Lung (tissue), 12 donors: Measurements from ENCODE around the gene TUB. TPM values are rescaled to one million over a fixed set of nuclear protein-coding genes. Genes with fewer than 3 reads are reported as not detected.

ENCODE experiments used
- ATAC-seq: fragments of 200-7000 bp; cut with Tn5 transposase; one replicate; pipeline ENCODE4 v1.9.1; 2020; ENCODE audit warnings: moderate number of reproducible peaks; ENCODE audit not compliant: insufficient read depth, low FRiP score
- DNase-seq, 3 donors: peaks; one replicate each; pipeline ENCODE4 v3.0.0-alpha.2; 2013 to 2017
- H3K27ac ChIP-seq, 2 donors: one replicate each; pipeline ENCODE4 v1.5.1; 2013; ENCODE audit warnings: mild to moderate bottlenecking in 2 of 2, moderate library complexity in 2 of 2, control low read depth in 1 of 2, inconsistent platforms in 1 of 2, low read depth in 1 of 2, low read length in 1 of 2
- H3K27me3 ChIP-seq, 3 donors: one replicate each; pipeline ENCODE4 v1.5.1; 2013; ENCODE audit warnings: low read length in 2 of 3; ENCODE audit not compliant: control insufficient read depth in 3 of 3, insufficient read depth in 3 of 3
- H3K36me3 ChIP-seq, 4 donors: one replicate each; pipeline ENCODE4 v1.5.1; 2013; ENCODE audit warnings: low read length in 4 of 4, mild to moderate bottlenecking in 1 of 4, moderate library complexity in 1 of 4; ENCODE audit not compliant: control insufficient read depth in 4 of 4, insufficient read depth in 4 of 4
- H3K4me1 ChIP-seq, 5 donors: one replicate each; pipeline ENCODE4 v1.5.1; 2013; ENCODE audit warnings: low read length in 5 of 5, mild to moderate bottlenecking in 2 of 5, moderate library complexity in 1 of 5; ENCODE audit not compliant: control insufficient read depth in 5 of 5, insufficient read depth in 5 of 5
- H3K4me3 ChIP-seq: one replicate; pipeline ENCODE4 v1.5.1; 2013; ENCODE audit warnings: mild to moderate bottlenecking, control low read depth, moderate library complexity
- H3K9ac ChIP-seq, 2 donors: one replicate each; pipeline ENCODE4 v1.5.1; 2013; ENCODE audit warnings: low read length in 2 of 2, control low read depth in 1 of 2; ENCODE audit not compliant: insufficient read depth in 1 of 2
- H3K9me3 ChIP-seq, 4 donors: one replicate each; pipeline ENCODE4 v1.5.1; 2013; ENCODE audit warnings: low read length in 3 of 4, mild to moderate bottlenecking in 1 of 4, moderate library complexity in 1 of 4; ENCODE audit not compliant: control insufficient read depth in 4 of 4, insufficient read depth in 3 of 4
- WGBS, 2 donors: extraction: QIAGEN DNeasy Blood & Tissue Kit; methylation state at CpG; one replicate each; pipeline ENCODE4 v1.1.7; 2013; 5-methylcytosine and 5-hydroxymethylcytosine counted together
- polyA plus RNA-seq, 2 donors: library from polyadenylated mRNA; stranded (reverse); fragments of 200-250 nt; gene quantifications; one replicate each; pipeline ENCODE4 v1.2.1, GENCODE V29; 2013
- total RNA-seq, 2 donors: library from RNA; depleted of rRNA in 1 of 2; stranded (reverse); fragments of >200 nt in 1 of 2; gene quantifications; one replicate each; pipeline ENCODE4 v1.2.1, GENCODE V29; 2014 to 2021
- TF ChIP-seq, protein P1 (sequence below): IDR thresholded peaks from 2 replicates; pipeline ENCODE4 v1.5.1; 2012; ENCODE audit warnings: mild to moderate bottlenecking; ENCODE audit errors: control extremely low read depth, extremely low read depth
- donor health status: control.
- donor health status: control.
- donor health status: Bipolar disorder and iron deficiency.
- donor health status: healthy.
- donor health status: DM: yes; HTN: yes; CAD: no.

TUB gene
- total and polyA plus RNA-seq, 4 donors = 0.96 to 23.5 (median 5.1) TPM

- Histone ChIP-seq H3K9me3 (no peaks in the 10 kb centered on the region), H3K9ac (no peak overlapping the region), H3K27me3 (peaks cover 0 to 3% (median 0%) of the 10 kb centered on the region in 3 donors), H3K4me3 (no peak overlapping the region), H3K27ac (peak overlapping the region in 1 of 2 donors; percentile 79), H3K4me1 (peaks cover 3 to 29% (median 10%) of the 10 kb centered on the region in 5 donors), H3K36me3 (no peaks in the 10 kb centered on the region)
- DNase-seq (no peak), ATAC-seq (no peak)
- 88 to 89% methylated on average over 8 of the region's 8 CpGs for WGBS, 2 donors
- TF ChIP-seq, protein P1, sequence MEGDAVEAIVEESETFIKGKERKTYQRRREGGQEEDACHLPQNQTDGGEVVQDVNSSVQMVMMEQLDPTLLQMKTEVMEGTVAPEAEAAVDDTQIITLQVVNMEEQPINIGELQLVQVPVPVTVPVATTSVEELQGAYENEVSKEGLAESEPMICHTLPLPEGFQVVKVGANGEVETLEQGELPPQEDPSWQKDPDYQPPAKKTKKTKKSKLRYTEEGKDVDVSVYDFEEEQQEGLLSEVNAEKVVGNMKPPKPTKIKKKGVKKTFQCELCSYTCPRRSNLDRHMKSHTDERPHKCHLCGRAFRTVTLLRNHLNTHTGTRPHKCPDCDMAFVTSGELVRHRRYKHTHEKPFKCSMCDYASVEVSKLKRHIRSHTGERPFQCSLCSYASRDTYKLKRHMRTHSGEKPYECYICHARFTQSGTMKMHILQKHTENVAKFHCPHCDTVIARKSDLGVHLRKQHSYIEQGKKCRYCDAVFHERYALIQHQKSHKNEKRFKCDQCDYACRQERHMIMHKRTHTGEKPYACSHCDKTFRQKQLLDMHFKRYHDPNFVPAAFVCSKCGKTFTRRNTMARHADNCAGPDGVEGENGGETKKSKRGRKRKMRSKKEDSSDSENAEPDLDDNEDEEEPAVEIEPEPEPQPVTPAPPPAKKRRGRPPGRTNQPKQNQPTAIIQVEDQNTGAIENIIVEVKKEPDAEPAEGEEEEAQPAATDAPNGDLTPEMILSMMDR = no peak
Measured at GRCh38 chr11:8069771-8070170, 11.2 kb upstream of the TUB start.

- DNase-seq = peak in 2 of 3 donors; percentile 56 to 63
Measured at GRCh38 chr11:8070417-8071115, 10.4 kb upstream of the TUB start.

GRCh38 chr11:8071616-8072581 lies 9.1 kb upstream of the TUB start:
- WGBS, 2 donors = 70 to 73% methylated on average over 16 to 18 of the region's 18 CpGs
- no peak for ATAC-seq

More at GRCh38 chr11:8070417-8071115, 10.4 kb upstream of the TUB start:
- no peak for ATAC-seq
- no peaks in the 10 kb centered on the region for H3K9me3 ChIP-seq
- TF ChIP-seq, protein P1 = no peak
- WGBS, 2 donors = 36 to 41% methylated on average over 3 of the region's 3 CpGs
- H3K27me3 ChIP-seq = peaks cover 0 to 3% (median 0%) of the 10 kb centered on the region in 3 donors
- H3K27ac ChIP-seq = no peak overlapping the region
- peaks cover 3 to 29% (median 10%) of the 10 kb centered on the region in 5 donors for H3K4me1 ChIP-seq
- H3K9ac ChIP-seq = no peak overlapping the region
- H3K36me3 ChIP-seq = no peaks in the 10 kb centered on the region
- H3K4me3 ChIP-seq = no peak overlapping the region

More at GRCh38 chr11:8071616-8072581, 9.1 kb upstream of the TUB start:
- peak in 1 of 3 donors; percentile 9 for DNase-seq
- Histone ChIP-seq H3K4me3 (no peak overlapping the region), H3K27me3 (peaks cover 0 to 3% (median 0%) of the 10 kb centered on the region in 3 donors), H3K9ac (no peak overlapping the region), H3K36me3 (no peaks in the 10 kb centered on the region), H3K4me1 (peaks cover 3 to 29% (median 10%) of the 10 kb centered on the region in 5 donors), H3K27ac (no peak overlapping the region), H3K9me3 (no peaks in the 10 kb centered on the region)
- TF ChIP-seq, protein P1 = no peak
